ENCODE measurements around the gene DNAH11. TPM values are rescaled to one million over a fixed set of nuclear protein-coding genes. Genes with fewer than 3 reads are reported as not detected.
A peak's percentile ranks its signal among the peaks of the same experiment; 100 is the strongest.

Gene DNAH11
- total and polyA plus RNA-seq, 2 of the 4 experiments (the other 2 are of a cell fraction), result not detected

DNA sequence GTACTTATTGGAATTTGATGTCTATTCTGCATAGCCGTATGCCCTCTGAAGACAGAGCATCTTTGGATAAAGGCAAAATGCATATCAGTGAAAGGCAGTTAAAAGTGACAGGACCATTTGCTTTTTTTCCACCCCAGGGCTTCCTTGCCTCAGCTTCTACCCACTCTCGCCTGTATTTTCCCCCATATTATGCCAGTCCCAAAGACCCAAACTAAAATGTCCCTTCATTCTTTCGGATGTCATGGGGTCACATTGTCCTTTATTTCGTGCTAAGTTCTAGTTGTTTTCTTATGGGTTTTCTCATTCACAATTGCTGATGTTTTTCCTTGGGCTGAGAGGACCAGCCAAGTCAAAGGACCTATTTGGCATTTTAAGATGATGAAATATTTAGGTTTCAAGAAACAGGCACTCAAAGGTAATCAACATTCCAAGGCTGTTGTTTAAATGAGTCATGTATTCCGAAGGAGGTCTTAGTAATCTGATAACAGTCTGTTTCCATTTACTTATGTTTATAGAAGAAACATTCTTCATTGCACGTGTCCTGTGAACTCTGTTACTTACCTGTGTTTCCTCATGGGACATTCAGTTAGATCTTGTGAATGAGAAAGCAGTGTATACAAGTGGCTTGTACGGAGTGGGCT lies 74.1 kb downstream of the DNAH11 start:
- Histone ChIP-seq H3K23ac (ENCODE audit: low read depth, low read length) (no peak overlapping the region), H3K56ac (ENCODE audit: extremely low read depth, insufficient read depth, low read length) (no peak overlapping the region), H4K91ac (ENCODE audit: insufficient read depth, low read depth, low read length) (no peak overlapping the region), H2BK20ac (ENCODE audit: low read depth, low read length) (0 out of 2 replicates have a peak overlapping the region, but pooled peaks have one; percentile 1), H3K36me3 (ENCODE audit: control insufficient read depth, insufficient read depth, low read length) (no peaks in the 10 kb centered on the region), H3K9me3 (ENCODE audit: control insufficient read depth, insufficient read depth, low read length) (no peaks in the 10 kb centered on the region), H3K4me3 (ENCODE audit: insufficient read depth, low read depth, low read length) (no peak overlapping the region), H3K9ac (ENCODE audit: low read depth, low read length) (no peak overlapping the region), H3K27me3 (ENCODE audit: control insufficient read depth, insufficient read depth, low read length) (no peaks in the 10 kb centered on the region), H4K5ac (ENCODE audit: low read depth, low read length) (peak overlapping the region; percentile 63; the same call in 1 of the 2 replicates), H2AFZ (replicated peaks; ENCODE audit: low read length, poor library complexity) (no peak overlapping the region), H3K4me2 (ENCODE audit: low read depth, low read length) (no peak overlapping the region), H2AK5ac (ENCODE audit: low read depth, low read length) (no peak overlapping the region), H3K27ac (ENCODE audit: insufficient read depth, low read length) (no peak overlapping the region), H3K4ac (ENCODE audit: low read depth, low read length) (peak overlapping the region; percentile 48; the same call in 1 of the 2 replicates), H2BK15ac (ENCODE audit: low read depth, low read length) (no peak overlapping the region), H4K8ac (ENCODE audit: low read depth in 2 of 2, low read length in 2 of 2) (no peak overlapping the region), H3K18ac (ENCODE audit: low read depth, low read length) (peak overlapping the region; percentile 27; the same call in 1 of the 2 replicates), H2BK5ac (ENCODE audit: low read depth, low read length, poor library complexity, severe bottlenecking) (no peak overlapping the region), H2BK120ac (ENCODE audit: low read depth, low read length) (peak overlapping the region; percentile 32; the same call in 1 of the 2 replicates), H3K4me1 (ENCODE audit: control insufficient read depth, insufficient read depth, low read length) (peaks cover 4% of the 10 kb centered on the region; the same call in 1 of the 2 replicates), H3K9me1 (ENCODE audit: insufficient read depth, low read length) (no peaks in the 10 kb centered on the region), H3K14ac (replicated peaks; ENCODE audit: low read depth, low read length) (no peak overlapping the region), H4K20me1 (ENCODE audit: insufficient read depth, low read length) (no peaks in the 10 kb centered on the region), H3K79me1 (ENCODE audit: low read depth in 1 of 2, low read length in 2 of 2) (no peaks in the 10 kb centered on the region), H2AK9ac (replicated peaks; ENCODE audit: low read depth, low read length, poor library complexity) (no peak overlapping the region)
- BruUV-seq (replicated peaks), result no TSS peak
- CTCF ChIA-PET, result no interaction called here
- ATAC-seq (ENCODE audit: low read depth), result peak; percentile 29
- peak; percentile 37 for DNase-seq
- no peak for TF ChIP-seq NFE2L2 (IDR thresholded peaks at IDR 0.05; ENCODE audit: low read depth, low read length)
- TF ChIP-seq, protein P1, sequence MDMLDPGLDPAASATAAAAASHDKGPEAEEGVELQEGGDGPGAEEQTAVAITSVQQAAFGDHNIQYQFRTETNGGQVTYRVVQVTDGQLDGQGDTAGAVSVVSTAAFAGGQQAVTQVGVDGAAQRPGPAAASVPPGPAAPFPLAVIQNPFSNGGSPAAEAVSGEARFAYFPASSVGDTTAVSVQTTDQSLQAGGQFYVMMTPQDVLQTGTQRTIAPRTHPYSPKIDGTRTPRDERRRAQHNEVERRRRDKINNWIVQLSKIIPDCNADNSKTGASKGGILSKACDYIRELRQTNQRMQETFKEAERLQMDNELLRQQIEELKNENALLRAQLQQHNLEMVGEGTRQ (IDR thresholded peaks at IDR 0.05; ENCODE audit: low read depth, low read length), result no peak
- TF ChIP-seq SMC3 (IDR thresholded peaks at IDR 0.05; ENCODE audit: low read depth, low read length), result no peak
- TF ChIP-seq, protein P2, sequence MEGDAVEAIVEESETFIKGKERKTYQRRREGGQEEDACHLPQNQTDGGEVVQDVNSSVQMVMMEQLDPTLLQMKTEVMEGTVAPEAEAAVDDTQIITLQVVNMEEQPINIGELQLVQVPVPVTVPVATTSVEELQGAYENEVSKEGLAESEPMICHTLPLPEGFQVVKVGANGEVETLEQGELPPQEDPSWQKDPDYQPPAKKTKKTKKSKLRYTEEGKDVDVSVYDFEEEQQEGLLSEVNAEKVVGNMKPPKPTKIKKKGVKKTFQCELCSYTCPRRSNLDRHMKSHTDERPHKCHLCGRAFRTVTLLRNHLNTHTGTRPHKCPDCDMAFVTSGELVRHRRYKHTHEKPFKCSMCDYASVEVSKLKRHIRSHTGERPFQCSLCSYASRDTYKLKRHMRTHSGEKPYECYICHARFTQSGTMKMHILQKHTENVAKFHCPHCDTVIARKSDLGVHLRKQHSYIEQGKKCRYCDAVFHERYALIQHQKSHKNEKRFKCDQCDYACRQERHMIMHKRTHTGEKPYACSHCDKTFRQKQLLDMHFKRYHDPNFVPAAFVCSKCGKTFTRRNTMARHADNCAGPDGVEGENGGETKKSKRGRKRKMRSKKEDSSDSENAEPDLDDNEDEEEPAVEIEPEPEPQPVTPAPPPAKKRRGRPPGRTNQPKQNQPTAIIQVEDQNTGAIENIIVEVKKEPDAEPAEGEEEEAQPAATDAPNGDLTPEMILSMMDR (conservative IDR thresholded peaks at IDR 0.05; ENCODE audit: low read depth, low read length), result no peak
- TF ChIP-seq POLR2A (IDR thresholded peaks at IDR 0.05; ENCODE audit: low read depth, low read length), result no peak
- TF ChIP-seq BHLHE40 (IDR thresholded peaks at IDR 0.05; ENCODE audit: low read depth, low read length), result peak; percentile 49; the same call in 1 of the 2 replicates
- peak; percentile 24; the same call in 1 of the 2 replicates for TF ChIP-seq CEBPB (IDR thresholded peaks at IDR 0.05; ENCODE audit: low read depth, low read length)
- TF ChIP-seq RAD21 (IDR thresholded peaks at IDR 0.05; ENCODE audit: low read length), result no peak
- in situ Hi-C loops (cut with MboI; ENCODE audit: low sequenced_read_pairs), result no loop called here
- dilution Hi-C loops (cut with HindIII; ENCODE audit: low sequenced_read_pairs, unreplicated experiment), result no loop called here
- intact Hi-C loops (cut with micrococcal nuclease), result no loop called here
- WGBS, 2 experiments (ENCODE audit: extremely low coverage in 2 of 2, insufficient read length in 1 of 2), result no CpG with 5 or more reads among the region's 7 CpGs
- POLR2A ChIA-PET (ENCODE audit: unreplicated experiment), result no interaction called here

All from IMR-90 (cell line).